ENCODE measurements around the gene EPG5. TPM values are rescaled to one million over a fixed set of nuclear protein-coding genes. Genes with fewer than 3 reads are reported as not detected.

The EPG5 gene
- total RNA-seq, 1 donor from 2014 or later = 18.7 TPM

Other genes with a start within 250 kb of the EPG5 start
- 29.7 TPM for gene SLC14A1, start 243.1 kb downstream of the EPG5 start, total RNA-seq
- gene SIGLEC15, start 141.7 kb downstream of the EPG5 start, total RNA-seq = 0.10 TPM
- gene PSTPIP2, start 104.9 kb upstream of the EPG5 start, total RNA-seq = 2.7 TPM
- 1,799 TPM for gene ATP5F1A, start 131.0 kb upstream of the EPG5 start, total RNA-seq
- 7.0 TPM for gene HAUS1, start 137.1 kb upstream of the EPG5 start, total RNA-seq

Measured in left ventricle myocardium superior (tissue), 1 donor.